RKO (cell line): ENCODE measurements around the gene PLEKHD1.

Experiments used
- DNase-seq: peaks from one replicate; pipeline ENCODE4 v3.0.0-alpha.2; 2016; ENCODE audit warnings: low spot score

PLEKHD1 gene

DNA sequence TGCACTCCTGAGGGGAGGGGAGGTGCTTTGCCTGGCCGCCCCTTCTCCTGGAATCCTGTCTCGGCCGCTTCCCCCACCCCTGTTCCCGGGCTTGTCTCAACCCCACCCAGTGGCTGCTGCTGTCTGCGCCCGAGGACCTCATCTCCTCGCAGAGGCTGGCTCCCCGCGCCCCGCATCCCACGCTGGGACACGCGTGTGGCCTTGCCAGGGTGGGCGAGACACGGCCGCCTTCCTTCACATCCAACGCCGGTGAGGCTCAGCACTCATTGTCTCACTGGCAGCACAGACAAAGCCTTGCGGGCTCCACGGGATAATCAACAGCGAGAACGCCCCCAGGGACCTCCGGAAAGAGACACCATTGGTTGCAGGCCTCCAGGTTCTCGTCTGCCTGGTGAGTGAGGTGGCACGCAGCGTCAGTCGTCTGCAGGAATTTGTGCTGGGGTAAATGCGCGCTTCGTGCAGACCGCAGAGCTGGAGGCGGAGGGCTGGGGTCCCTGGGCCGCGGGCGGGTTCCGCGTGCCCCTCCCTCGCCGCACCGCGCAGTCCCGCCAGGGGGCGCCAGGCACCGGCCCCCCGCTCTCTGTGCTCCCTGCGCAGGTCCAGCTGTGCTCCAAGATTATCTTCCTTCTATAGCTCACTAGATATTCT is 63.3 kb downstream of the PLEKHD1 start:
- no peak for DNase-seq

DNA sequence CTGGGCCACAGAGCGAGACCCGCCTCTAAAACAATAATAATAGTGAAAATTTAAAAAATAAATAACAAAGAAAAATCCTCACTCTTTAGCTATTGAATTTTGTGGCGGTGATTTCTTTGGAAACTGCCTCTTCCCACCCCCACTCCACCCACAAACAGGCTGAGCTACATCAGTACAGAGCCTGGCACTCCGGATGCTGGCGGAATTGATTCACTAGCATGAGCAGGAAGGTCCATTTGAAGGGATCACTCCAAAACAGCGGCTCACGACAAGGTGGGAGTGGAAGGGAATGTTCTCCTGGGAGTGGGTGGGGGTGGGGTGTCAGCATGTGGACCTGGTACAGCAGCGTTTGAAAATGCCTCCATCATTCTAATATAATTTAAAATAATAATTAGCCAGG is 64.0 kb downstream of the PLEKHD1 start:
- no peak for DNase-seq

DNA sequence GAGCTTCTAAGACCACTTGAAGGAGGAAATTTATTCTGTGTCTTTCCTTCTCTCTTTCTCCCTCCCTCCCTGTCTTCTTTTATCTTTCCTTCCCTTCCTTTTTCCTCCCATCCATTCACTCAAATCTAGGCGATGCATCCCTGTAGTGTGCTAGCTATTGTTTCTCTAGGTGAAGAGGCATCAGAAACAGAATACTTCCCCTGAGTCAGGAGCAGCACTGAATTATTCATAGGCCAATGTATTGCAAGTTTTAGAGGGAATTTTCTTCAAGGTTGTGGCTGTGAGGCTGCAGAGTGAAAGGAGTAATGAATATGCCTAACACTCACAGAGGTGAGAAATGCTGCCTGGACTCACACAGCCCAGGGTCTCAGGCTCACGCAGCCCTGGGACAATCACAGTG is 67.0 kb downstream of the PLEKHD1 start:
- DNase-seq, result no peak

DNA sequence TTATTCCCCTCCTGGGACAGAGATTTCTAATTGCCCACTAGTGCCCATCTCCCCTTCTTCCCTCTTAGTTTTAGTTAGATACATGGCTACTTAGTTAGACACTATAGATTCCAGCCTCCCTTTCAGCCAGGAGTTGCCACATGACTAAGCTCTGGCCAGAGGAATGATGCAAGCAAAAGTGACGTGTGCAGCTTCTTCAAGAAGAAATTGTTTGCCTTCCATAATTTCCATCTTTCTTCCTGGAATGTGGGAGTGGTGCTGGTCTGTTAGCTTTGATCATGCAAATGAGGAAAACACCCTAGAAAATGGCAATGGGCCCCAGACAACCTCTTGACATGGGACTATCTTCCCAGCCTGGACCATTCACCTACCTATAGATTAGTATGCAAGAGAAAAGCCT is 68.7 kb downstream of the PLEKHD1 start:
- peak; percentile 39 for DNase-seq

DNA sequence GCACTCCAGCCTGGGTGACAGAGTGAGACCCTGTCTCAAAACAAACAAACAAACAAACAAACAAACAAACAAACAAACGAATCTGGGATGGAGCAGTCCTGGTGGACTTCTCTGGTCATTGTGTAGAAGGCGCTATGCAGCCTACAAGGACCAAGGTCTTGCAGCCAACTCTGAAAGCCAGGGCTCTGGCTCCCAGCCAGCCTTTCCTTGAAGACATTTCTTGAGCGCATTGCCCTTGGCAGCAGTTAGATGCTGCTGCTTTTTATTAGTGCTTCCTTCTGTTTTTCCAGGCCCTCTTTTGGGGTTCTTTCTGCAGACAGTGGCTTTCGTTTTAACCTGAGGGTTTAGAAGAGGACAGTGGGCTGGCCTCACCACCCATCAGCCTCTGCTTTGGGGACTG is 70.0 kb downstream of the PLEKHD1 start:
- no peak for DNase-seq

DNA sequence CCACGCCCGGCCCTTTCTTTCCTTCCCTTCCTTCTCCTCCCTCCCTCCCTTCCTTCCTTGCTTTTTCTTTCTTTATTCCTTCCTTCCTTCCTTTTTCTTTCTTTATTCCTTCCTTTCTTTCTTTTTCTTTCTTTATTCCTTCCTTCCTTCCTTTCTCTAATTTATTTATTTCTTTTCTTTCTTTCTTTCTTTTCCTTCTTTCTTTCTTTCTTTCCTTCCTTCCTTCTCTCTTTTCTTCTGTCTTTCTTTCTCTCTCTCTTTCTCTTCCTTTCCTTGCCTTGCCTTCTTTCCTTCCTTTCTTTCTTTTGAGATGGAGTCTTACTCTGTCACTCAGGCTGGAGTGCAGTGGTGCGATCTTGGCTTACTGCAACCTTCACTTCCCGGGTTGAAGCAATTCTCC is 74.2 kb downstream of the PLEKHD1 start:
- no peak for DNase-seq

DNA sequence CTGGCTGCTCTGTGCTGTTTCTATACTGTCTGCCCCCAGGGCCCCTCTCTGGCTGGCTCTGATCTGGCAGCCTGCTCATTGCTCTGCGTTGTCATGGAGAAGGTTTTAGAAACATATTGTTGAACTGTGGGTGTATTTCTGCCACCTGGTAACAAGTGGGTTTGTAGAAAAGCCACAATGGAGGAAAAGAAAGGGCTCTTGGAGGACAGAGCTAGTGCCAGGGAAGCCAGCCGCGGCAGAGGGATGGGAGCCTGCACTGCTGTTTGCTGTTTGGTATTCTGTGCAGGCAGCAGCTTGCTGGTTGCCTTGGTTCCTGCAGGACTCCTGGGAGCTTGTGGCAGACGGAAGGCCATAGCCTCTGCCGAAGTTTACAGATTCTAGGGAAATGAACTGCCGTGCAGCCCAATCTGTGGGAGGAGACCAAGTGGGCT is 75.1 kb downstream of the PLEKHD1 start:
- DNase-seq, result no peak

DNA sequence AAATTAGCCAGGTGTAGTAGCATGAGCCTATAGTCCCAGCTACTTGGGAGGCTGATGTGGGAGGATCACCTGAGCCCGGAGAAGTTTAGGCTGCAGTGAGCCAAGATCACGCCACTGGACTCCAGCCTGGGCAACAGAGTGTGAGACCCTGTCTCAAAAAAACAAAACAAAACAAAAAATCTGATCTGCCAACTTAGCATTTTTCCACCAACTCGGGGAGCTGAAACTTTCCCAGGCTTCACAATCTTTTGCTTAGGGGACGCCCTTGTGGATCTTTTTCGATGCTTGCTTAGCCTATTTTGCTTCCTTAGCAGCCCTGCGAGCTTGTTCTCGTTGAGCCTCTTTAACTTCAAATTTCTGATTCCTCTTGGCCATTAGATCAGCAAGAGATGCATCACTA is 76.3 kb downstream of the PLEKHD1 start:
- no peak for DNase-seq

DNA sequence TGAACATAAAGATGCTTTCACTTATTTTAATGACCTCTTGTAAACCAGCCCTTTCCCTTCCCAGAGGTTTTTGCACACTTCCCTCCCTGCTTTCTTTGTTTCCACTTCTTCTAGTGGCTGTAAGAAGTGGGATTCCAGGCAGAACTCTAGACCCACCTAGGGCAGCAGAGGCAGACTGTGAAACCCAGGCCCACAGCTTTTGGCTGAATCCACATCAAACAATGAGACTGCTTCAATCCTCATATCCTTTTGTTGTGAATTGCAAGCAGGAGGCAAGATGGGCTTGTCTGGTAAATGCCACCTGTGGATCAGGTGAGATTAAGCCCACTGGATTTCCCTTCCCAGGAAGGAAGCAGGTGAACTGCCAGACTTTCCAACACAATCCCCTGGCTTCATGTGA is 77.4 kb downstream of the PLEKHD1 start:
- DNase-seq, result no peak

DNA sequence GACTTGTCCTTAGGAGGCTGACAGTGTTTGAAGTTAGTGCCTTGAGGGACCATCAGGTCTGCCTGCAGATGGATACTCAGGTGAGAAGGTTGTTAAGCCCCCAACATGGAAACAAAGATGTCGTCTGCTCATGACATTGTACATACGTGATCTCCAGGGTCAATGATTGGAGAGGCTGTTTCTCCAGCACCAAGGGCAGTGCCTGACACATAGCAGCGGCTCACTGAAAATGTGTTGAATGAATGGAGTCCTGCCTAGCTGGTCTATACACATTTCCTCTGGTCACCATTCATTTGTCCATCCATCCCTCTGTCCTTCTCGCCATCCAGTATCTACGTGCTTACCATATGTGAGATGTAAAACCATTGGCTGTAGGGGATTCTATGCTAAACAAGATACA is 83.0 kb downstream of the PLEKHD1 start:
- no peak for DNase-seq

DNA sequence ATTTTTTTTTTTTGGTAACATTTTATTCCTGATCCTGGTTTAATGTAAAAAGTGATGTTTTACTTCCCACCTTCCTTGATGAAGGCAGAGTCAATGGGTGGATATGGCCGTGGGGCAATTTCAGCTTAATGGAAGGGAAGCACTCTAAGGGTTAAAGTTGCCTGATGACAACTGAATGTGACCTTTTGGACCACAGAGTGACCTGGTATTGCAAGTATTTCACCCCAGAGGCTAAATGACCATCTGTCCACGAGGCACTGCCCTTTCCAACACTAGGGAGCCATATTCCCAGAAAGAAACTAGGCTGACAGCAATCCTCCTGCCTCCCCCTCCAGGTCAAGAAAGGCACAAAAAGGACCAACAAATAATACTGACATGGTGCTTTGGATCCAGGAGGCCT is 85.3 kb downstream of the PLEKHD1 start:
- DNase-seq, result no peak

DNA sequence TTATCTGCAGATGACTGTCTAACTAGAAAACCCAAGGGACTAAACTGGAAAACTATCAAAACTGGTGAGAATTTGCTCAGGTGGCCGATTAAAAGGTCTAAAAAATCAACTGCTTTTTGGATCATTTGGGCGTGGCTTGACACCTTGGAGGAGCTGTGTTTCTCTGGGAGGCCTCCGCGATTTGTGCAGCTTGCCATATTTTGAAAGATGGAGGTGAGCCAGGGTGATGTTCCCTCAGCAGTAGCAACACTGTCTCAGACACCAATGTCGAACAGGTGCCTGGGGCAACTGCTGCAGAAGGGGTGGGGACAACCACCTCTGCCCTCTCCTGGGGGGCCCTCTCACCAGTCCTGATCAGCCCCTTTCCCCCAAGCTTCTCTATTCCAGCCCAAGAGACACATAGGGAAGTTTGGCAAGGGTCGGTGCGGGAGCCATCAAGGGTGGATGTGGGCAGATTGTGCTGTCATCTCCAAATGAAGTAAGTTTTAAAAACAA is 86.4 kb downstream of the PLEKHD1 start:
- DNase-seq, result no peak

DNA sequence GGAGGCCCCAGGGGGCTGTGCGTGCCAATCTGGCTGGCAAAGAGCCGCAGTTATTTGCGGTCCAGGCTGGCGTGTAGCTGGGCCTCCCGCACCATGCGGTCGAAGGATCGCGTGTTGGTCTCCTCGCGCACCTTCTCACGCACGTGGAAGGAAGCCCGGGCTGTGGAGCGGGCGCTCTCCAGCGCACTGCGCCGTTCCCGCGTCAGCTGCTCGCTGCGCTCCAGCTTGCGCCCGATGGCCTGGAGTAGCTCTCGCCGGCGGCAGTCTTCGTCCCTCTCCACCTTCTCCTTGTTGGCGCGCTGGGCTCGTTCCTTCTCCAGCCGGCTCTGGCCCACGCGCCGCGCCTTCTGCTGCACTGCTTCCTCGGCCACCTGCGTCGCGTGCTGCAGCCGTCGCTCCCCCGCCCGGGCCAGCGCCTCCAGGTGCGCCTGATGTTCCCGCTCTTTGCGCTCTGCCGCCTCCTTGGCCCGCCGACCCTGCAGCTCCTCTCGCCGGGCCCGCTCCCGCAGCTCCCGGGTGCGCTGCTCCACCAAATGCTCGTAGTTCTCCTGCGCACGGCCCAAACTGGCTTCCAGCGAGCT is 87.0 kb downstream of the PLEKHD1 start:
- DNase-seq, result no peak

DNA sequence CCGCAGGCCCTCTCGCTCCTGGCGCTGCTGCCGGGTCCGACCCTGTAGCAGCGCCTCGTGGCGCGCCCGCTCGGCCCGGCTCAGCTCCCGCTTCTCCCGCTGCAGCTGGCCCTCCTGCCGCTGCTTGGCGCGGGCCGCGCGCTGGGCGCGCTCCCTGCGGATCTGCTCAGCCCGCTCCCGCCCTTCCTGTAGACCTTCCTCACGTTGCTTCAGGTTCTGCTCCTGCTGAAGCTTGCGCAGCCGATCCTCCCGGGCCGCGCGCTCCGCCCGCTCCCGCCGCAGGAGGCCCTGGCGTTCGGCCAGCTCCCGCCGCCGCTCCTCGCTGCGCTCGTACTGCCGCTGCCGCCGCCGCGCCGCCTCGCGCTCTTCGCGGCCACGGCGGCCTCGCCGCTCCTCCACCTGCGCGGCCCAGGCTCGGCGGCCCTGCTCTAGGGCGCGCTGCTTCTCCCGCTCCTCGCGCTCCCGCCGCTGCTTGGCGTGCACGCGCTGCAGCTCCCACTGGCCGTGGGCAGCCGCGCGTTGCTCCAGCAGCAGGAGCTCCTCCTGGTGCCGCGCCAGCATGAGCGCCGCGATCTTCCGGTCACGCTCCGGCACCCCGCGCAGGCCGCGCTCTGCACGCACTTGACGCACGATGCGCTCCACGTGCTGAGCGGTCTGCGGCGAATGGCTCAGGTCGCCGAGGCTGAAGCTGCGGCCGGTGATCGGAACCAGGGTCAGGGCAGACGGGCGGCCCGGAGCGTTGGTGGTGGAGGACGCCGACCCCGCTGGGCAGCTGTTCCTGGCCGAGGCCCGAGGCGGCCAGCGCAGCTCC is 87.7 kb downstream of the PLEKHD1 start:
- no peak for DNase-seq

DNA sequence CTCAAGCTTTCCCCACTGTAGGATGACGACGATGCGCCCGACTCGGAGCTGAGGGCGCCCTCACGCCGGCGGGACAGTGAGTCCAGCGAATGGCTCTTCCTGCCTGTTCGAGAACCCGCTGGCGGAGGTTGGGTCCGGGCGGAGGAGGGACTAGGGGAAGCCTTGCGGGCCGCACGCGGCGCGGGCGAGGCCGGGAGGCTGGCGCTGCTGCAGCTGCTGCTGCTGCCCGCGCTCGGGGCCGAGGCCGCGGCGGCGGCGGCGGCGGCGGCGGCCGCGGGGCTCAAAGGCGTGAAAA is 88.3 kb downstream of the PLEKHD1 start:
- no peak for DNase-seq

DNA sequence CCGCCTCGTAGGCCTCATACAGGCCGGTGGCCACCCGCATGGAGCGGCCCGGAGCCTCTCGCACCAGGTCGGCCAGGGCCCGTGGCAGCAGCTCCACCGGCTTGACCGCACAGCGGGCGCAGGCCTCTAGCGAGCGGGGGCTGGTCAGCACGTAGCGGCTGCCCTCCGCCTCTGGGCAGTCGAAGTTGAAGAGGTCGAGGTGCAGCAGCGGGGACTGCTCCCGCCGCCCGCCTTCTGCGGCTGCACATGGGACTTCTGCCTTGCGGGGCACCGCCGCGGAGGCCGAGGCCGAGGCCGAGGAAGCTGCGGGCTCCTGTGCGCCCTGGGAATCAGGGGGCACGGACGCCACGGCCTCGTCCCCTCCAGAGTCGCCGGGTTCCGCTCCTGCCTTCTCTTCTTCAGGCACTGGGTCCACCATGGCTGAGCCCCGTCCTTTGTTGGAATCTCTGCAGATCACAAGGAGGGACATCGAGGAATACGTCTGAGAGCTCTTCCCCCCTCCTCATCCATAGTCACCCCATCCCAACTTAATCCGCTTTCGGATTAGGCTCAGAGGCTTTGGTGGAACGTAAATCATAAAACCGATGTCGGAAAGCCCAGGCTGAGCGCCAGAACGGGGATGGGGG is 88.8 kb downstream of the PLEKHD1 start:
- DNase-seq, result no peak

DNA sequence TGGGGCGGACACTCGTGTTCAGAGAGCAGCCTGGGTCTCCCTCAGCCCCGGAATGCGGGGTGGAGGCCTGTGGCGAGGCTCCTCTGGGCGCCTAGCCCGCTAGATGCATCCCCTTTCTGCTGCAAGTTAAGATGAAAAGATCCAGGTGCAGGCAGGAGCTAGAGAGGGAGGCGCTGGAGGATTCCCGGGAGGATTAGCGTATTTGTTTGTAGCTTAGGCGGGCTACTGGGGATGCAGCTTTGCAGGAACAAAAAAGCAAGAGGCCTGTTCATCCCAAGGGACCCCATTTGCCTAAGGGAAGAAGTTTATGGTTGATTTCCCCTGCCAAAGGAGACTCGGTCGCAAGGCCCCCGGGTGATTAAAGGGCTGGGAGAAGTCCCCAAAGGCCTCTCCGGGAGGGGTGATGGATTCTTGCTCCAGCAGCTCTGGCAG is 89.3 kb downstream of the PLEKHD1 start:
- no peak for DNase-seq

DNA sequence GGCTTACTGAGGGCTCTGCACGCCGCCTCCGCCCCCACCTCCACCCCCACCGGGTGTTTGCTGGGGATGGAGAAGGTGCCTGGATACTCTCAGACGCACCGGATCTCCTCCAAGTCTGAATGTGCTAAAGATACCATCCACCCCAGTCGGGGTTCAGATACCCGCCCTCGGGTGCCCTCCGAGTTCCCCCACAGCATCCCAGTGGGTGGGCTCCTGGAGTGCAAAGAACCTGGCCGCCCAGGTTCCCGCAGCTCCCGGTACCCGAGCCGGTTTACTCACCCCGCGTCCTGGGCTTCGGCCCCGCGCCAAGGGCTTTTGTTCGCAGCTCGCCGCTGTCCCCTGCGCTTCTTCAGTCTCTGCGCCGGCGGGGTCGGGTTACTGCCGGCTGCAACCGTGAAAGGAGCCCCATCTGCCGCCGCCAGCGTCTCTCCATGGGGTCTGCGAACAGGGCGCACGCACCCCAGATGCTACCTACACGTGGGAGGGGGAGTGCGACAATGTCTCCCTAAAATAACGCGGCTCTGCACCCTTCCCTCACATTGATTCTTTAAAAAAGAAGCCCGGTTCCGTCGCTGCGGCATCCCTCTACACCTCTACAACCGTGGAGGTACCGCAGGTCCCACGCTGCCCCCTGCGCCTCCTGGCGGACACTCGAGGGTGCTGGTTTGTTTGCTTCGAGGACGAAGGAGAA is 89.9 kb downstream of the PLEKHD1 start, which contains the start of gene CCDC177:
CCDC177 (minus strand) TSS at position 609 of the 691 bp plus-strand sequence. CDS start 1,249 bp downstream, outside the sequence.
- no peak for DNase-seq

DNA sequence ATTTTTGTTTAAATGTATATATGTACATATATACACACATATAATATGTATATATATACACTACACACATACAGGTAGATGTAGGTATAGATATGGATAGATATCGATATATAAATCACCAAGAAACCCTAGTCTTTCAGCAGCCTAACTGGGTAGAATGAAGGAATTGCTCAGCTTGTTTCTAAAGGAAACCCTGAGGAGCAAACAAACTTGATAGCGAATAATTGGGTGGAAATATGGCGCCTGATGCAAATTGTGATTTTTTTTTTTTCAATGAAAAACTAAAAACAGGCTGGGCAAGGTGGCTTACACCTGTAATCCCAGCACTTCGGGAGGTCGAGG is 90.4 kb downstream of the PLEKHD1 start:
- DNase-seq, result no peak

DNA sequence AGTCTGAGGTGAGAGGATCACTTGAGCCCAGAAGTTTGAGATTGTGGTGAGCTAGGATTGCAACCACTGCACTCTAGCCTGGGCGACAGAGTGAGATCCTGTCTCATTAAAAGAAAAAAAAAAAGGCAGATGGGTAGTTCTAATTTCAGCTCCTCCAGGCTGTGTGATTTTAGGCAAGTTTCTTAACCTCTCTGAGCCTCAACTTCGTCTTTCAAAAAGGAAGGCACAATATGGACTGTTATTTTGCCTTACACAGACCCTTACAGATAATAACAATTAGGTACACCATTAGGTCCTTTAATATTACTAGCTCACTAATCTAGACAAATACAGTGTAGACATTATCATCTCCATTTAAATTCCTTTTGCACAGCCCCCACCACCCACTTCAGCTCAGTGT is 94.9 kb downstream of the PLEKHD1 start:
- no peak for DNase-seq

DNA sequence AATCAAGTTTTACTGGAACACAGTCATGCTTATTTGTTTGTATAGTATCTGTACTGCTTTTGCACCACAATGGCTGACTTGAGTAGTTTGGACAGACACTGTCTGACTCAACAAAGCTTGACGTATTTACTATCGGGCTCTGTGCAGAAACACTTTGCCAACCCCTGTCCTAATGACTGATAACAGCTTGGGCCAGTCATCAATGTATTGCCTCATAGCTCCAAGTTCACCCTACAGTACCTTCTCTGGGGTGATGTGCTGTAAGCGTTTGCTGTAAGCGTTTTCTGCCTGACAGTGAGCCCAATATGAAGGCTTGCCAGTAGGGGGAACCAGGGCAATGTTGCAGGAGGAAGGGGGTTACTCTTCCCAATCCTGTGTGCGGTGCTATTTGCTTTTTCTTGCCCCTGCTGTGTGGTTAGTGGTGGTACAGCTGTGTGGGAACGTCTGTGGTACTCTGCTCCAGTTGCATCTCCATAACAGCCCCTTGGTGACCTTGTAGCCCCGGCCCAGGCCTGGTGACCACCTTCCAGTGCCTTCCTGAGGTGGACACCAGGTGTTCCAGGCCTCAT is 95.6 kb downstream of the PLEKHD1 start:
- peak; percentile 73 for DNase-seq
